BLaER1 treated with 17β-estradiol and CSF1 and Interleukin-3, amounts not matched to agents 10 nM and 100 nM (cell line): ENCODE data around the gene PGAP6.

Experiments used
- H3K27ac ChIP-seq, 11 experiments: shearing (Covaris generic); formaldehyde crosslinking; 2 replicates each; pipeline ENCODE4 v1.8.1; 2022
- H3K27me3 ChIP-seq, 11 experiments: shearing (Covaris generic); formaldehyde crosslinking; 2 replicates each; pipeline ENCODE4 v1.8.1; 2022
- H3K36me3 ChIP-seq, 11 experiments: shearing (Covaris generic); formaldehyde crosslinking; 2 replicates each; pipeline ENCODE4 v1.8.1; 2022
- H3K4me1 ChIP-seq, 10 experiments: shearing (Covaris generic); formaldehyde crosslinking; 2 replicates each; pipeline ENCODE4 v1.8.1; 2022
- H3K4me2 ChIP-seq, 11 experiments: shearing (Covaris generic); formaldehyde crosslinking; 2 replicates each; pipeline ENCODE4 v1.8.1; 2022
- H3K4me3 ChIP-seq, 10 experiments: shearing (Covaris generic); formaldehyde crosslinking; 2 replicates each; pipeline ENCODE4 v1.8.1; 2022
- H3K9ac ChIP-seq, 11 experiments: shearing (Covaris generic); formaldehyde crosslinking; 2 replicates each; pipeline ENCODE4 v1.8.1; 2022
- H3K9me3 ChIP-seq, 11 experiments: shearing (Covaris generic); formaldehyde crosslinking; replicated peaks in 1 of 11; 2 replicates each; pipeline ENCODE4 v1.8.1; 2022
- H4K20me1 ChIP-seq, 11 experiments: shearing (Covaris generic); formaldehyde crosslinking; 2 replicates each; pipeline ENCODE4 v1.8.1; 2022
- Cebpa-rat ChIP-seq, 11 experiments: shearing (Covaris generic); IDR thresholded peaks; 2 replicates each; pipeline ENCODE4 v1.8.1; 2022

Gene PGAP6

DNA sequence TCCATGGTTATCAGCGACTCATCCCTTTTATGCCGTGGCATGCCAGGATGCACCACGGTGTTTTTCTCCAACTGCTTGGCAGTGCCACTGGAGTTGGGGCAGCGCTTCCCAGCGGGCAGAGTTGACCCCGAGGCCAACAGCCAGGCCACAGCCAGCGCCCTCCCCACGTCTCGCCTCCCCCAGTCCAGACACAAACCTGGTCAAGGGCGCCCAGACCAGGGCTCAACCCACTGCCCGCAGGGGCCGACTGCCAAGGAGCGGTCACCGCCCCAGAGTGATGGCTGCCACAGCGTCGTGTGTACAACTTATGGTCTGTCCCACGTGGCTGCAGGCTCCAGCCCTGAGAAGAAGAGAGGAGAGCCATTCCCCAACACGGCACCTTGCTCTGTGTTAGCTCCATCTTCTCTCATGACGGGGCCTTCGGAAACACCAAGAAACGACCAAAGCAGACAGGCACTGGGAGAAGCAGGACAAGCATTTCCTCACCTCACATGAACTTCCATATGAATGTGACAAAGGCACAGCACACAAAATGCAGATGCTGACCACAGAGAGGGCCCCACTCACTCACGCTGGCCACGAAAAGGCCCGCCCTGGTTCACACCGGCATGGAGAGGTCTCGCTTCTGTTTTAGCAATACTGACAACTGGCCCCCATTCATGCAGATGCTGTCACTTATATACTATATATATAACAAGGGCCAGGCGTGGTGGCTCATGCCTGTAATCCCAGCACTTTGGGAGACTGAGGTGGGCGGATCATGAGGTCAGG lies 56.2 kb downstream of the PGAP6 start:
- Histone ChIP-seq H3K4me1 (peaks cover 45 to 92% (median 71%) of the 10 kb centered on the region in 10 experiments), H3K27me3 (no peaks in the 10 kb centered on the region), H3K4me2 (peak overlapping the region; percentile 88 to 99 (median 98)), H3K36me3 (peaks cover 0 to 26% (median 12%) of the 10 kb centered on the region in 11 experiments; a peak in 13 of 22 replicates), H3K9me3 (no peaks in the 10 kb centered on the region), H4K20me1 (peaks cover 95 to 100% (median 100%) of the 10 kb centered on the region in 11 experiments), H3K4me3 (peak overlapping the region; percentile 42 to 64 (median 48); a peak in 19 of 20 replicates), H3K9ac (peak overlapping the region in 9 of 11 experiments; percentile 42 to 71 (median 59); a peak in 18 of 22 replicates), H3K27ac (peak overlapping the region in 8 of 11 experiments; percentile 15 to 59 (median 41); a peak in 9 of 22 replicates)
- no peak for TF ChIP-seq Cebpa-rat (IDR thresholded peaks at IDR 0.05)

DNA sequence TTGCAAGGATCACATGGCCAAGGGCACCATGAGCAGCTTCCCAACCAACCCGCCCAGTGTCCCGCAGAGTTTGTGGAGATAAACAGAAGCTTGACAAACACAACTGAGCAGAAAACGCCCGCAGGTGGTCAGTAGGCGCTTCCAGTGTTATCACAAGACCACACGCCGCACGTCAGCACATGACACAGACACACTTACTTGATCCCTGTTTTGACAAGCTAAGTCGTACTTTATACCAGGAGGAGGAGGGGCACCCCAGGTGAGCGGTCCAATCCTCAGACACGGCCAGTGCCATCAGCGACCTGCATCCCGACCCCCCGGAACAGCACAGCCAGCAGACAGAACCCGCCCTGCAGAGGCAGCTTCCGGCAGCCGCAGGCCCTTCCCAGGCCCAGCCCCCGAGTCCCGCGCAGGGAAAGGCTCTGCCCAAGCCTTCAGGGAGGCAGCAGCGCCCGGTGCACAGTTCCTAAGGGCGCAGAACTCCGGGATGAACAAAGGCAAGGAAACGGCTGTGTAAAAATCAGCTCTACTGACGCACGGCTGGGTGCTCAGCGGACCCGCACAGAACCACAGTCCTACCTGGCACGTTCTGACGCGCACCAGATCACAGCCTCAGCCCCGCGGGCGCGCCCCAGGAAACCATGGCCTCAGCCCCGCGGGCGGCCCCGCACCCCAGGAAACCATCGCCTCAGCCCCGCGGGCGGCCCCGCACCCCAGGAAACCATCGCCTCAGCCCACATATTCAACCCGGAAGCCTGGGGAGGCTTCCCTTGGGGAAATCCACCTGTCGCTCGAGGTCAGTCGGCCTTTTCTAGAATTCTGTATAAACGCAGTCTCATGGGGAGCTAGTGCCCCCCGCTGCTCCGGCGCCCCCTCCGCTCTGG lies 57.1 kb downstream of the PGAP6 start:
- Histone ChIP-seq H3K4me2 (peak overlapping the region; percentile 88 to 99 (median 98)), H3K9ac (peak overlapping the region; percentile 9 to 71 (median 58); a peak in 20 of 22 replicates), H4K20me1 (peaks cover 94 to 100% (median 100%) of the 10 kb centered on the region in 11 experiments), H3K4me3 (peak overlapping the region; percentile 42 to 64 (median 48); a peak in 19 of 20 replicates), H3K9me3 (no peaks in the 10 kb centered on the region), H3K27ac (peak overlapping the region in 9 of 11 experiments; percentile 15 to 59 (median 38); a peak in 14 of 22 replicates), H3K27me3 (no peaks in the 10 kb centered on the region), H3K36me3 (peaks cover 0 to 25% (median 11%) of the 10 kb centered on the region in 11 experiments; a peak in 16 of 22 replicates), H3K4me1 (peaks cover 45 to 92% (median 73%) of the 10 kb centered on the region in 10 experiments)
- no peak for TF ChIP-seq Cebpa-rat (IDR thresholded peaks at IDR 0.05)

DNA sequence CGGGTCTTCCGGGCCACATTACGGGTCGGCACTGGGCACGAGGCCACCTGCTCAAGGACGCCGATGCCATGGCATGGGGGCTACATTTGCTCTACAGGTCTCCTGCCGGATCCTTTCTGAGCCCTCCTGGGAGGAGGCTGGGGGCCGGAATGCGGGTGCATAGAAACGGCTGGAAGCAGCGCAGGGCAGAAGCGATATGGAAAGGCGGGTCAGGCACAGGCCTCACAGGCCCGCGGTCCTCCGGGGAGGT lies 57.7 kb downstream of the PGAP6 start:
- Histone ChIP-seq H3K4me2 (peak overlapping the region; percentile 88 to 99 (median 98)), H3K4me1 (peaks cover 45 to 92% (median 74%) of the 10 kb centered on the region in 10 experiments), H3K27ac (no peak overlapping the region), H4K20me1 (peaks cover 95 to 100% (median 100%) of the 10 kb centered on the region in 11 experiments), H3K27me3 (no peaks in the 10 kb centered on the region), H3K36me3 (peaks cover 5 to 30% (median 17%) of the 10 kb centered on the region in 11 experiments; a peak in 20 of 22 replicates), H3K9me3 (no peaks in the 10 kb centered on the region), H3K9ac (peak overlapping the region in 1 of 11 experiments; percentile 59; a peak in 1 of 22 replicates), H3K4me3 (peak overlapping the region in 2 of 10 experiments; percentile 47 to 53; a peak in 3 of 20 replicates)
- no peak for TF ChIP-seq Cebpa-rat (IDR thresholded peaks at IDR 0.05)

DNA sequence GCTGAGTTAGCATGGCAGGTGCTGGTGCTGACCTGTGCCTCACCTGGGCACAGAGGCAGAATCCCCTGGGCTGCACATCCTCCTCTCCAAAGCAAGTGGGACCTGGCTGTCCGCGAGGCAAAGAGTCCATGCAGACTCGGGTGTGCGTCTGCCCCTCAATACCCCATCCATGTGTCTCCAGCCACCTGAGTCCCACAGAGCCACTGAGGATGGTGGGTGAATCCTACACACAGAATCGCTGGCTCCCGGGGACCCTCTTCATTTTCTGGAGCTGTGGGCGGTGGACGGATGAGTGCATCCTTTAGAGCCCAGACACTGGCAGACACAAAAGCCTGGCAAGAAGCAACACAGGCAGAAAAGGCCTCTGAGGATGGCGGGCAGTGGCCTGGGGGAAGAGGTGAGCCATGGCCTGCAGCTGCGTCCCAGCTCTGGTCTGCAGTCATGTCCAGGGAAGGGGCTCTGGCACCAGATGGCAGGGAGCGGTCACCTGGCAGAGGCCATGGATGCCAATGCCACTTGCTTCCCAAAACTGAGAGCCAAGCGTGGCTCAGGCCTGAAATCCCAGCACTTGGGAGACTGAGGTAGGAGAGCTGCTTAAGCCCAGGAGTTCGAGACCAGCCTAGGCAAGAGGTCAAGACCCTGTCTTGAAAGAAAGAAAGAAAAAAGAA lies 59.2 kb downstream of the PGAP6 start:
- Histone ChIP-seq H3K36me3 (peaks cover 18 to 45% (median 31%) of the 10 kb centered on the region in 11 experiments; a peak in 21 of 22 replicates), H3K4me3 (no peak overlapping the region), H4K20me1 (peaks cover 96 to 100% (median 100%) of the 10 kb centered on the region in 11 experiments), H3K4me1 (peaks cover 40 to 81% (median 66%) of the 10 kb centered on the region in 10 experiments), H3K4me2 (peak overlapping the region in 2 of 11 experiments; percentile 7 to 11; a peak in 1 of 22 replicates), H3K9me3 (no peaks in the 10 kb centered on the region), H3K27me3 (no peaks in the 10 kb centered on the region), H3K27ac (no peak overlapping the region), H3K9ac (no peak overlapping the region)
- TF ChIP-seq Cebpa-rat (IDR thresholded peaks at IDR 0.05) = no peak

DNA sequence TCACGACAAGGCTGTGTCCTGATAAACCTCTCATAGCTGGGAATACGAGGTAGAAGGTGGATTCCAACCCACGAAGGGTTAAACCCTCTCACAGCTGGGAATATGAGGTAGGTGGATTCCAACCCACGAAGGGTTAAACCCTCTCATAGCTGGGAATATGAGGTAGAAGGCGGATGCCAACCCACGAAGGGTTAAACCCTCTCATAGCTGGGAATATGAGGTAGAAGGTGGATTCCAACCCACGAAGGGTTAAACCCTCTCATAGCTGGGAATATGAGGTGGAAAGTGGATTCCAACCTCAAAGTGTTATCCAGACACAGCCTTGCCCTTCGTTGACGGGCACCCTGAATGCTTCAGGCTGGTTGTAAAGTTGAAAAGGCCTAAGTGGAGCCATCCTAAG lies 60.2 kb downstream of the PGAP6 start:
- peaks cover 96 to 100% (median 100%) of the 10 kb centered on the region in 11 experiments for H4K20me1 ChIP-seq
- no peaks in the 10 kb centered on the region for H3K9me3 ChIP-seq
- no peak overlapping the region for H3K9ac ChIP-seq
- H3K27ac ChIP-seq = no peak overlapping the region
- no peak overlapping the region for H3K4me3 ChIP-seq
- H3K4me1 ChIP-seq = peaks cover 29 to 79% (median 57%) of the 10 kb centered on the region in 10 experiments
- H3K36me3 ChIP-seq = peaks cover 18 to 56% (median 36%) of the 10 kb centered on the region in 11 experiments; a peak in 21 of 22 replicates
- no peaks in the 10 kb centered on the region for H3K27me3 ChIP-seq
- TF ChIP-seq Cebpa-rat (IDR thresholded peaks at IDR 0.05) = no peak
- H3K4me2 ChIP-seq = peak overlapping the region in 6 of 11 experiments; percentile 4 to 53 (median 31); a peak in 8 of 22 replicates
